ENCODE results near the gene MYO1D.

DNA sequence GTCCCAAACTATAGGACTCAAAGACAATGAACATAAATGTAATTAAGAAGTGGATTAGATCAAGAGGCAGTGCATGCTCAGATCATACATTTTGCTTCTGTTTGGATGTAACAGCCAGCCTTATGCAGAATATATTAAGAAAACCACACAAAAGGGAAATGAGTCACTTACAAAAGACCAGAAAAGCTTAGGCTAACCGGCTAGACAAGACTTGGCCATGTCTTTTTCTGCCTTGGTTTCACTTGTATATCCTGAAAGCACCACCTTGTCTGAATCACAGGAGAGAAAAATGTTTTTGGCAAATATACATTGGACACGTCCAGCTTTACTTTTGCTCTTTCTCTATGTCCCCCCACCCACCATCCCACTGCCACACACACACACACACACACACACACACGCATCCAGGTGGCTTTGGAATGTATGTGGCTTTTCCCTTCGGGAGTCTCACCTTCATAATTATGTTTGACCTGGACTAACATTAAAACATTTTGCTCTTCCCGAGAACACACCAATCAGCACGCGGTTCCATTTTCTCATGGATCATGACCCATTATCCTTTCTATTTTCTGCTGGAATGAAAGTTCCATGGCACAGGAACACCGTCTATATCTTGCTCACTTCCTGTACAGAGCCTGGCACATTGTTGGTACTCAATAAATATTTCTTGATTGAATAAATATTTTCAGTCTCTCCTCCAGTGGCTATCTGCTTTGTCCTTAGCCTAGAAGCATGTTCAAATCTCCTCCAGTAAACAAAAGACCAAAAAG, 325.6 kb downstream of the MYO1D start:
- TF ChIP-seq, protein P1, sequence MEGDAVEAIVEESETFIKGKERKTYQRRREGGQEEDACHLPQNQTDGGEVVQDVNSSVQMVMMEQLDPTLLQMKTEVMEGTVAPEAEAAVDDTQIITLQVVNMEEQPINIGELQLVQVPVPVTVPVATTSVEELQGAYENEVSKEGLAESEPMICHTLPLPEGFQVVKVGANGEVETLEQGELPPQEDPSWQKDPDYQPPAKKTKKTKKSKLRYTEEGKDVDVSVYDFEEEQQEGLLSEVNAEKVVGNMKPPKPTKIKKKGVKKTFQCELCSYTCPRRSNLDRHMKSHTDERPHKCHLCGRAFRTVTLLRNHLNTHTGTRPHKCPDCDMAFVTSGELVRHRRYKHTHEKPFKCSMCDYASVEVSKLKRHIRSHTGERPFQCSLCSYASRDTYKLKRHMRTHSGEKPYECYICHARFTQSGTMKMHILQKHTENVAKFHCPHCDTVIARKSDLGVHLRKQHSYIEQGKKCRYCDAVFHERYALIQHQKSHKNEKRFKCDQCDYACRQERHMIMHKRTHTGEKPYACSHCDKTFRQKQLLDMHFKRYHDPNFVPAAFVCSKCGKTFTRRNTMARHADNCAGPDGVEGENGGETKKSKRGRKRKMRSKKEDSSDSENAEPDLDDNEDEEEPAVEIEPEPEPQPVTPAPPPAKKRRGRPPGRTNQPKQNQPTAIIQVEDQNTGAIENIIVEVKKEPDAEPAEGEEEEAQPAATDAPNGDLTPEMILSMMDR (IDR thresholded peaks at IDR 0.05) = no peak
- TF ChIP-seq POLR2A (IDR thresholded peaks at IDR 0.05) = no peak

Measured in adrenal gland (tissue), 5 donors.